Glutamatergic neuron (in vitro differentiated cells): ENCODE results near the gene RCN2. TPM values are rescaled to one million over a fixed set of nuclear protein-coding genes. Genes with fewer than 3 reads are reported as not detected.
A peak's percentile ranks its signal among the peaks of the same experiment; 100 is the strongest.

Experiments
- DNase-seq: peaks from one replicate; pipeline ENCODE4 v3.0.0; 2022
- H3K27ac Mint-ChIP-seq: one replicate; pipeline ENCODE4 v1.8.0; 2020; ENCODE audit warnings: mild to moderate bottlenecking, mixed read lengths, inconsistent platforms; ENCODE audit not compliant: unreplicated experiment
- H3K27me3 Mint-ChIP-seq: one replicate; pipeline ENCODE4 v1.8.0; 2020; ENCODE audit warnings: mild to moderate bottlenecking, moderate library complexity, mixed read lengths, inconsistent platforms; ENCODE audit not compliant: unreplicated experiment
- H3K36me3 Mint-ChIP-seq: one replicate; pipeline ENCODE4 v1.8.0; 2020; ENCODE audit warnings: mild to moderate bottlenecking, mixed read lengths, inconsistent platforms; ENCODE audit not compliant: unreplicated experiment
- H3K4me1 Mint-ChIP-seq: one replicate; pipeline ENCODE4 v1.8.0; 2020; ENCODE audit warnings: mild to moderate bottlenecking, low read depth, mixed read lengths, inconsistent platforms; ENCODE audit not compliant: unreplicated experiment
- H3K4me3 Mint-ChIP-seq: one replicate; pipeline ENCODE4 v1.8.0; 2020; ENCODE audit warnings: mild to moderate bottlenecking, mixed read lengths, inconsistent platforms; ENCODE audit not compliant: unreplicated experiment
- H3K9me3 Mint-ChIP-seq: one replicate; pipeline ENCODE4 v1.8.0; 2020; ENCODE audit warnings: mild to moderate bottlenecking, moderate library complexity, mixed read lengths, inconsistent platforms; ENCODE audit not compliant: unreplicated experiment
- CTCF ChIP-seq: fragments of 200-600 bp; sonication (generic); IDR thresholded peaks from one replicate; pipeline ENCODE4 v1.5.0; 2021; ENCODE audit not compliant: partially characterized antibody, unreplicated experiment
- total RNA-seq: library from RNA; stranded (reverse); fragmentation: NEBNext Ultra II Directional; extraction: Animal tissue kit (Norgen Biotek cat#: 25700); gene quantifications from one replicate; pipeline ENCODE4 v1.2.1, GENCODE V29; 2021; ENCODE audit not compliant: unreplicated experiment

The RCN2 gene
- total RNA-seq, 1 donor from 2014 or later = 137 TPM

GRCh38 chr15:76986743-76987142 is 55.2 kb downstream of the RCN2 start:
- Mint-ChIP-seq H3K27me3 (peaks cover 9% of the 10 kb centered on the region), H3K4me3 (no peak overlapping the region), H3K27ac (no peak overlapping the region), H3K9me3 (peaks cover 2% of the 10 kb centered on the region), H3K36me3 (no peaks in the 10 kb centered on the region), H3K4me1 (peaks cover 26% of the 10 kb centered on the region)
- DNase-seq = no peak
- TF ChIP-seq CTCF = no peak

DNA sequence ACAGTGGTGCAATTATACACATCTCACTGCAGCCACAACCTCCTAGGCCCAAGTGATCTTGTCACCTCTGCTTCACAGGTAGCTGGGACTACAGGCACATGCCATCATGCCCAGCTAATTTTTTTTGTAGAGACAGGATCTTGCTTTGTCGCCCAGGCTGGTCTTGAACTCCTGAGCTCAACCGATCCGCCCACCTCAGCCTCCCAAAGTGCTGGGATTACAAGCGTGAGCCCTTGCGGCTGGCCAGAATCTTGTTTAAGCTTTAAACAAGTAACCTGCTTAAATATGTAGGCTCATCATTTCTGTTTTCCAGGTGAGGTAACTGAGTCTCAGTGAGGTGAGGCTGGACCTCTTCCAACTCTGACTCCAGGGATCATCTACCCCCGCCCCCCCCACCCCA is 55.7 kb downstream of the RCN2 start:
- Mint-ChIP-seq H3K9me3 (peaks cover 4% of the 10 kb centered on the region), H3K27me3 (peaks cover 9% of the 10 kb centered on the region), H3K4me1 (peaks cover 31% of the 10 kb centered on the region), H3K4me3 (no peak overlapping the region), H3K27ac (no peak overlapping the region), H3K36me3 (no peaks in the 10 kb centered on the region)
- TF ChIP-seq CTCF = no peak
- no peak for DNase-seq

GRCh38 chr15:76987896-76988860 is 56.6 kb downstream of the RCN2 start:
- peaks cover 4% of the 10 kb centered on the region for H3K9me3 Mint-ChIP-seq
- DNase-seq = no peak
- H3K27me3 Mint-ChIP-seq = peaks cover 7% of the 10 kb centered on the region
- H3K4me3 Mint-ChIP-seq = peak overlapping the region; percentile 55
- no peak overlapping the region for H3K27ac Mint-ChIP-seq
- TF ChIP-seq CTCF = no peak
- H3K36me3 Mint-ChIP-seq = no peaks in the 10 kb centered on the region
- peaks cover 31% of the 10 kb centered on the region for H3K4me1 Mint-ChIP-seq

GRCh38 chr15:76988867-76989780 is 57.6 kb downstream of the RCN2 start:
- DNase-seq = no peak
- Mint-ChIP-seq H3K4me3 (peak overlapping the region; percentile 55), H3K4me1 (peaks cover 32% of the 10 kb centered on the region), H3K27me3 (peaks cover 7% of the 10 kb centered on the region), H3K27ac (no peak overlapping the region), H3K9me3 (peaks cover 4% of the 10 kb centered on the region), H3K36me3 (no peaks in the 10 kb centered on the region)
- TF ChIP-seq CTCF = no peak
